NCI-H2029 treated with DMSO at 0.1 percent for 48 hours (cell line): ENCODE measurements around the gene CCDC89.

Experiments
- DNase-seq: peaks from one replicate; lab custom pipeline; 2025; lab: John Stamatoyannopoulos, UW

CCDC89 gene

GRCh38 chr11:85651118-85651517 is 34.9 kb downstream of the CCDC89 start:
- DNase-seq, result no peak

- peak; percentile 72 for DNase-seq
Measured at GRCh38 chr11:85647604-85648299, 38.2 kb downstream of the CCDC89 start, which contains the start of gene TMEM126A. Gene TMEM126A, plus strand, starts transcription at chr11:85647967. Its CDS starts 2,289 bp downstream, at chr11:85650256.

DNA sequence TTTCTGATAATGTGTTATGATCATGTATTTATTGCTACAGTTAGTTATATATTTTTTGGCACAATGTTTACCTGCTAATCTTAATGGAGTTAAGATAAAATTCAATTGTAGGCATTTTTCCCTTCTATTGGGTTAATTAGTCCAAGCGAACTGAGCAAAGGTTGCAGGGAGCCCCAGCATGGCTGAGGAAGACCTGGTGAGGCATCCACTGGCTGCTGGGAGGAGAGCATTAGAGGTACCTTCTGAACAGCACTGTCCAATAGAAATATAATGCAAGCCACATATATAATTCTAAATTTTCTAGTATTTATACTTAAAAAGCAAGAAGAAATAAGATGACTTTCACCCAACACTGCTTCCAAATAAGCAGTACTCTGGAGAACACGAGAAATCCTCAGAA is 38.9 kb downstream of the CCDC89 start:
- no peak for DNase-seq

- DNase-seq, result no peak
Measured at GRCh38 chr11:85643191-85643614, 42.8 kb downstream of the CCDC89 start.

DNA sequence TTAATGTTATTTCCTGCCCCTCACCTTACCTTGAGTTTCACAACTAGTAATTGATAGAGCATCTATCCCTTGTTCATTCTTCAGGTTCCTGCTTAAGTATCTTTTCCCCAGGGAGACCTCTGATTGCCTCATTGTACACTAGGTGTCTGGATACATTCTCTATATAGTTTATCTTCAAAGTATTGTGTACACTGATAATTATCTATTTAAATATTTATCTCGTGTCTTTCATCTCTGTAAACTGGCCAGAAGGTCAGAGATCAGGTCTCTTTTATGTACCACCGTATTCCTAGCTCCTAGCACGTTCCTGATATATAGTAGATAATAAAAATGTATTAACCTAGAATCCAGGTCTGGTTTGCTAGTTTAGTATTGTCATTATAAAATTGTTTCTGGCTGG is 51.2 kb downstream of the CCDC89 start:
- no peak for DNase-seq
